Right cardiac atrium (tissue), 5 donors: ENCODE results near the gene SLC5A12. TPM values are rescaled to one million over a fixed set of nuclear protein-coding genes. Genes with fewer than 3 reads are reported as not detected.

Experiments
- ATAC-seq, 2 donors: fragments of 200-7000 bp; cut with Tn5 transposase; one replicate each; pipeline versions ENCODE4 v1.8.0 to v1.9.1; 2020; ENCODE audit warnings: moderate library complexity in 2 of 2, mild to moderate bottlenecking in 1 of 2
- DNase-seq, 3 donors: peaks; one replicate each; pipeline ENCODE4 v3.0.0-alpha.2; 2020
- H3K27ac ChIP-seq: one replicate; pipeline ENCODE4 v1.5.1; 2013; ENCODE audit warnings: mild to moderate bottlenecking, low read length, control low read depth, moderate library complexity
- H3K27me3 ChIP-seq: one replicate; pipeline ENCODE4 v1.6.1; 2013; ENCODE audit not compliant: control insufficient read depth, insufficient read depth
- H3K4me1 ChIP-seq: one replicate; pipeline ENCODE4 v1.6.1; 2013; ENCODE audit warnings: low read length; ENCODE audit not compliant: control insufficient read depth, insufficient read depth
- H3K4me3 ChIP-seq: one replicate; pipeline ENCODE4 v1.5.1; 2013; ENCODE audit warnings: low read length, control low read depth
- H3K9me3 ChIP-seq: one replicate; pipeline ENCODE4 v1.6.1; 2013; ENCODE audit warnings: low read length; ENCODE audit not compliant: control insufficient read depth
- WGBS: extraction: QIAGEN DNeasy Blood & Tissue Kit; methylation state at CpG from one replicate; pipeline ENCODE4 v1.1.7; 2013; 5-methylcytosine and 5-hydroxymethylcytosine counted together
- intact Hi-C, 4 donors: fragments of 100-400 bp; cut with DNase I; formaldehyde crosslinking; loops; one replicate each; pipeline versions ENCODE4 v1.11.0 to v1.14.0; 2022 to 2023
- polyA plus RNA-seq: library from polyadenylated mRNA; stranded (reverse); fragments of 200-250 nt; gene quantifications from one replicate; pipeline ENCODE4 v1.2.3, GENCODE V29; 2013
- total RNA-seq, 4 donors: library from RNA; stranded (reverse); fragmentation: NEBNext Ultra II Directional; extraction: Animal tissue kit (Norgen Biotek cat#: 25700); gene quantifications; one replicate each; pipeline ENCODE4 v1.2.1, GENCODE V29; 2021
- donor health status: healthy with polysubstance abuse.
- donor health status: DM: no; HTN: yes; CAD: no.
- donor health status: DM: no; HTN: no; CAD: no.
- donor health status: DM: no; HTN: yes; CAD: no; lungs with severe emphysema.
- donor health status: DM: yes; HTN: yes; CAD: no.

The SLC5A12 gene
- total and polyA plus RNA-seq, 5 donors = 4.4 to 18.5 (median 12.1) TPM

DNA sequence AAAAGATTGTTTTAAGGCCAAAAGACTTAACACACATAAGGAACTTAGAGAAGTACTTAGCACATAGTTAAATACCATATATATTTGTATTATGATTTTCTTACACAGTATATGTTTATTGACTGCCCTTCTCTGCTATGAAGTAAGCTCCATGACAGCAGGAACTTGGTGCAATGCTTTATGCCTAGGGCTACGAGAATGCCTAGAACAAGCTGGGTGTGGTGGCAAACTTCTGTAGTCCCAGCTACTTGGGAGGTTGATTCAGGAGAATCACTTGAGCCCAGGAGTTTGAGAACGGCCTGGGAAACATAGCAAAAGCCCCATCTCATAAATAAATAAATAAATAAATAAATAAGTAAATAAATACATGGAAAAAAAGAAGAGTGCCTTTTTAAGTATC lies 1.9 kb downstream of the SLC5A12 start:
- no peak for ATAC-seq
- Histone ChIP-seq H3K9me3 (no peaks in the 10 kb centered on the region), H3K4me3 (no peak overlapping the region), H3K27me3 (no peaks in the 10 kb centered on the region), H3K27ac (no peak overlapping the region), H3K4me1 (no peaks in the 10 kb centered on the region)
- 68% methylated on average over 2 of the region's 2 CpGs for WGBS
- intact Hi-C loops = no loop called here
- DNase-seq = no peak

- no peak for ATAC-seq
- Histone ChIP-seq H3K27ac (no peak overlapping the region), H3K27me3 (no peaks in the 10 kb centered on the region), H3K9me3 (no peaks in the 10 kb centered on the region), H3K4me1 (no peaks in the 10 kb centered on the region), H3K4me3 (no peak overlapping the region)
- intact Hi-C loops = no loop called here
- no peak for DNase-seq
- WGBS = 76% methylated on average over 2 of the region's 2 CpGs
These were observed 2.4 kb downstream of the SLC5A12 start for GRCh38 chr11:26719289-26719973.

GRCh38 chr11:26717771-26718170 lies 4.1 kb downstream of the SLC5A12 start:
- ATAC-seq = peak in 1 of 2 donors; percentile 35
- DNase-seq = no peak
- Histone ChIP-seq H3K4me3 (no peak overlapping the region), H3K4me1 (no peaks in the 10 kb centered on the region), H3K9me3 (no peaks in the 10 kb centered on the region), H3K27me3 (no peaks in the 10 kb centered on the region), H3K27ac (peak overlapping the region; percentile 12)
- intact Hi-C loops = no loop called here

- Histone ChIP-seq H3K9me3 (no peaks in the 10 kb centered on the region), H3K27ac (no peak overlapping the region), H3K4me1 (no peaks in the 10 kb centered on the region), H3K4me3 (no peak overlapping the region), H3K27me3 (no peaks in the 10 kb centered on the region)
- ATAC-seq (peak; percentile 71 to 76), DNase-seq (no peak)
- intact Hi-C loops = no loop called here
- WGBS = 28% methylated on average over 1 of the region's 1 CpG
These were observed 6.7 kb downstream of the SLC5A12 start for GRCh38 chr11:26715133-26715532.

- ATAC-seq (no peak), DNase-seq (no peak)
- no peaks in the 10 kb centered on the region for H3K4me1 ChIP-seq
- H3K27ac ChIP-seq = no peak overlapping the region
- H3K4me3 ChIP-seq = no peak overlapping the region
- 33% methylated on average over 5 of the region's 5 CpGs for WGBS
- intact Hi-C loops = no loop called here
- H3K9me3 ChIP-seq = no peaks in the 10 kb centered on the region
- H3K27me3 ChIP-seq = no peaks in the 10 kb centered on the region
These were observed 9.4 kb downstream of the SLC5A12 start for GRCh38 chr11:26712497-26712896.

GRCh38 chr11:26710489-26710888 lies 11.4 kb downstream of the SLC5A12 start:
- intact Hi-C loops = no loop called here
- WGBS = 90% methylated on average over 2 of the region's 2 CpGs
- no peak overlapping the region for H3K27ac ChIP-seq

GRCh38 chr11:26708736-26709456 lies 13.0 kb downstream of the SLC5A12 start:
- H3K4me1 ChIP-seq = no peaks in the 10 kb centered on the region
- no peaks in the 10 kb centered on the region for H3K9me3 ChIP-seq
- intact Hi-C loops = no loop called here
- H3K27ac ChIP-seq = no peak overlapping the region
- H3K27me3 ChIP-seq = no peaks in the 10 kb centered on the region
- WGBS = 15% methylated on average over 2 of the region's 2 CpGs
- no peak overlapping the region for H3K4me3 ChIP-seq
- DNase-seq (no peak), ATAC-seq (peak; percentile 41 to 72)

More at GRCh38 chr11:26710489-26710888, 11.4 kb downstream of the SLC5A12 start:
- H3K27me3 ChIP-seq = no peaks in the 10 kb centered on the region
- H3K4me1 ChIP-seq = no peaks in the 10 kb centered on the region
- no peak overlapping the region for H3K4me3 ChIP-seq
- DNase-seq (no peak), ATAC-seq (no peak)
- no peaks in the 10 kb centered on the region for H3K9me3 ChIP-seq

DNA sequence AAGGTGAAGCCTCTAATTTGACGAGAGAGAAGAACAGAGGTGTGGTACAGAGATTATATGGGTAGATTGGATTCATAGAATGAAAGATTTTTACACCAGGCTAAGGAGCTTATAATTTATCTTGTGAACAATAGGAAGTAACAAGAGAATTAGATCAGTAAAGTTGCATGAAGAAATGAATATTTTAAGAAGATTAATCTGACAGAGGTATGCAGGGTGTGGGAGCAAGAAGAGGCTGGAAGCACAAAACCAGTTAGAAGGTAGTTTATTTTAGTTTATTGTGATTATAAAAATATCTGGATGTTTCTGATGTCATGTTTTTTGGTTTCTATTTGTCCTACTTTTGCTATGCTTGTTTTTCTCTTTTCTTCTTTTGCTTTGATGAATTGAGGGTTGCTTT lies 15.7 kb downstream of the SLC5A12 start:
- Histone ChIP-seq H3K27me3 (no peaks in the 10 kb centered on the region), H3K4me3 (no peak overlapping the region), H3K9me3 (no peaks in the 10 kb centered on the region), H3K27ac (no peak overlapping the region), H3K4me1 (no peaks in the 10 kb centered on the region)
- intact Hi-C loops = no loop called here
- WGBS = 77% methylated on average over 1 of the region's 1 CpG
- ATAC-seq (no peak), DNase-seq (no peak)

DNA sequence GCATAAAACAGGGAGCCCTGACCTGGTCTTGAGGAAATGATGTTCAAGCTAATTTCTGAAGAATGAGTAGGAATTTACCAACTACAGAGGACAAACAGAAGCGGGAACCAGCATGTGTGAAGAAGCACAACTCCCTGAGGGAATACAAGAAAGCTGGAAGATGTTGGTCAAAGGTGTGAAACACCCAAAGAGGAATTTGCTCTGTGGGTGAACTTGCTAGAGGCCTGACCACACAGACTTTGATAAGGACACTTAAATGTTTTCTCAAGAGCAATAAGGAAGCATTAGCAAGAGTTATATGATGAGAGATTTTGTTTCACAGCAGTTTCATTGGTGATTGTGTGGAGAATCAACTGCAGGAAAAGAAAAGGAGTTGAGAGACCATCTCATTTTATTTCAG lies 17.6 kb downstream of the SLC5A12 start:
- no peak overlapping the region for H3K27ac ChIP-seq
- no peaks in the 10 kb centered on the region for H3K27me3 ChIP-seq
- peak in 1 of 3 donors; percentile 2 for DNase-seq
- intact Hi-C loops = no loop called here
- H3K4me1 ChIP-seq = no peaks in the 10 kb centered on the region
- H3K4me3 ChIP-seq = no peak overlapping the region
- H3K9me3 ChIP-seq = no peaks in the 10 kb centered on the region
- 83% methylated on average over 1 of the region's 1 CpG for WGBS
- ATAC-seq = no peak

- Histone ChIP-seq H3K9me3 (no peaks in the 10 kb centered on the region), H3K4me1 (no peaks in the 10 kb centered on the region), H3K27ac (no peak overlapping the region), H3K4me3 (no peak overlapping the region), H3K27me3 (no peaks in the 10 kb centered on the region)
- no peak for DNase-seq
- WGBS = 62% methylated on average over 5 of the region's 5 CpGs
- intact Hi-C loops = no loop called here
- no peak for ATAC-seq
These were observed 18.3 kb downstream of the SLC5A12 start for GRCh38 chr11:26703411-26704191.

DNA sequence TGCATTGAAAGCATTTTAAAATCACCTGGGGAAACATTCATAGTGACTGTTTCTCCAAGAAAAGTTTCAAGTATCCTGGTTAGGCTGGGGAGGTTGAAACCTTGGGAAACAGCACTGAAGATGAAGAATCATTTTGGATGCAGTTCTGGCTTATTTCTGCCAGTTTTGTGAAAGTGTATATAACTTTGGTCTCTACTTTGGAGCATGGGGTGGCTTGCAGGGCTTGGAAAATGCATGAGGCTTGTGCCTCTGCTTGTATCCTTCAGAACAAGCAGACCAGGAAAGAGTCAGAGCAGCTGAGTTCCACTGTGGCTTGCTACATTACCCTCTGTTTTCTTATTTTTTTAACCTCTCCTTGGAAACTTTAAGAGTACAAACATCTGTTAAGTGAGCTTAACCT lies 19.5 kb downstream of the SLC5A12 start:
- Histone ChIP-seq H3K9me3 (no peaks in the 10 kb centered on the region), H3K27ac (no peak overlapping the region), H3K4me3 (no peak overlapping the region), H3K4me1 (no peaks in the 10 kb centered on the region), H3K27me3 (no peaks in the 10 kb centered on the region)
- DNase-seq = no peak
- intact Hi-C loops = no loop called here
- no peak for ATAC-seq
